Heart right ventricle (tissue), 16 donors: Measurements from ENCODE around the gene MAGI3. TPM values are rescaled to one million over a fixed set of nuclear protein-coding genes. Genes with fewer than 3 reads are reported as not detected.

ENCODE experiments used
- ATAC-seq, 8 donors: fragments of 200-7000 bp; cut with Tn5 transposase; one replicate each; pipeline ENCODE4 v1.9.1; 2020; ENCODE audit warnings: mild to moderate bottlenecking in 8 of 8, moderate library complexity in 8 of 8, moderate number of reproducible peaks in 1 of 8
- DNase-seq, 2 donors: peaks; one replicate each; pipeline ENCODE4 v3.0.0-alpha.2; 2020
- H3K27ac ChIP-seq, 10 donors: fragments of 200-600 bp; sonication (generic) in 2 of 10; one replicate each; pipeline versions ENCODE4 v1.5.0 to v1.8.0; 2020 to 2022; ENCODE audit warnings: mild to moderate bottlenecking in 3 of 10
- H3K27me3 ChIP-seq, 7 donors: fragments of 200-600 bp; one replicate each; pipeline ENCODE4 v1.8.0; 2021 to 2022; ENCODE audit warnings: mild to moderate bottlenecking in 2 of 7
- H3K36me3 ChIP-seq, 9 donors: fragments of 200-600 bp; sonication (generic) in 1 of 9; one replicate each; pipeline versions ENCODE4 v1.5.0 to v1.8.0; 2020 to 2022; ENCODE audit warnings: mild to moderate bottlenecking in 2 of 9
- H3K4me1 ChIP-seq, 9 donors: fragments of 200-600 bp; sonication (generic) in 1 of 9; one replicate each; pipeline versions ENCODE4 v1.5.0 to v1.8.0; 2020 to 2022; ENCODE audit warnings: mild to moderate bottlenecking in 4 of 9
- H3K4me3 ChIP-seq, 10 donors: fragments of 200-600 bp; sonication (generic) in 2 of 10; one replicate each; pipeline versions ENCODE4 v1.5.0 to v1.8.0; 2020 to 2022; ENCODE audit warnings: mild to moderate bottlenecking in 7 of 10, moderate library complexity in 2 of 10
- H3K9me3 ChIP-seq, 11 donors: fragments of 200-600 bp in 10 of 11; sonication (generic) in 2 of 11; one replicate each; pipeline versions ENCODE4 v1.5.0 to v1.8.0; 2013 to 2022; ENCODE audit warnings: mild to moderate bottlenecking in 2 of 11, control low read depth in 1 of 11, moderate library complexity in 1 of 11
- CTCF ChIP-seq, 9 donors: fragments of 200-600 bp; sonication (generic) in 2 of 9; IDR thresholded peaks; one replicate each; pipeline versions ENCODE4 v1.5.0 to v1.8.0; 2021 to 2022; ENCODE audit warnings: antibody characterized with exemption in 9 of 9, mild to moderate bottlenecking in 5 of 9, moderate library complexity in 1 of 9
- WGBS, 2 donors: extraction: QIAGEN DNeasy Blood & Tissue Kit; methylation state at CpG; one replicate each; pipeline ENCODE4 v1.1.7; 2013; ENCODE audit warnings: inconsistent platforms in 1 of 2; 5-methylcytosine and 5-hydroxymethylcytosine counted together
- intact Hi-C, 10 donors: fragments of 100-400 bp; cut with DNase I; formaldehyde crosslinking; loops; one replicate each; pipeline versions ENCODE4 v1.11.1 to v1.14.2; 2022
- polyA plus RNA-seq, 2 donors: library from polyadenylated mRNA; stranded (reverse); fragments of 200-250 nt; gene quantifications; one replicate each; pipeline ENCODE4 v1.2.3, GENCODE V29; 2013
- total RNA-seq, 10 donors: library from RNA; stranded (reverse); fragmentation: NEBNext Ultra II Directional in 3 of 10; extraction: Animal tissue kit (Norgen Biotek cat#: 25700) in 3 of 10; gene quantifications; one replicate each; pipeline versions ENCODE4 v1.2.1 to v1.2.4, GENCODE V29; 2021 to 2023
- donor health status: Arrhythmogenic right ventricular cardiomyopathy.
- donor health status: ischemic (EF 13 %, LVEDD 7.1; RV severe dilation, severe dysfunction).
- donor health status: healthy with polysubstance abuse.
- donor health status: DM: no; HTN: yes; CAD: no.
- donor health status: DM: no; HTN: no; CAD: no.
- donor health status: ischemic (EF 25% LVEDD 6.9; RV normal size, moderate dysfunction).
- donor health status: ischemic (EF 25% LVEDD 5.7; RV mildly dilated, moderate dysfunction).
- donor health status: healthy.
- donor health status: DM: yes; HTN: yes; CAD: no.
- donor health status: Ischemic cardiomyopathy.
- donor health status: ischemic (EF 35%, LVEDD 5.7; RV mildly dilated, moderate dysfunction).
- donor health status: nonischemic (EF 11% LVEDD 7.7; RV severe dilation, severe dysfunction).
- donor health status: DM: yes; HTN: yes; CAD: no.
- donor health status: PGD.
- donor health status: ischemic (EF 29% LVEDD 5.4; RV normal size, mild dysfunction).
- donor health status: nonischemic (EF 23%, LVEDD 6.1; RV moderate dilation, normal function).

The MAGI3 gene
- total and polyA plus RNA-seq, 12 donors: 2.2 to 9.4 (median 7.5) TPM

DNA sequence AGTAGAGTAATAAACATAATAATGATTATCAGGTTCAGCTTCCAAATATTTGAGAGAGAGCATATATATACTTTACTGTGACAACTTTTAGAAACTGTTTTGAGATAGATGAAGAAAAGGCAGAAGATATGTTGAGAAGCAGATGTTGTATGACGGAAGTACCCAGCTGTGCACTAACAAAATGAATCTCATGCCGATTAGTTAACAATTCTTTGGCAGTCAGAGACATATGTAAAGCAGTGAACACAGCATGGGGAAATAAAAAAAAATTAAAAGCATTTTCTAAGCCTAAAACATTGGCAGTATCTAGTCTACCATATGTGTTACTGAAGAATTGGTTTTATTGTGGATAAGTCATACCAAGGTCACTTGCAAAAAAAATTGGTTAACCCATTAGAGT, 51.8 kb downstream of the MAGI3 start:
- 78 to 86% methylated on average over 2 of the region's 2 CpGs for WGBS, 2 donors
- Histone ChIP-seq H3K4me1 (peaks cover 0 to 9% (median 0%) of the 10 kb centered on the region in 9 donors), H3K4me3 (no peak overlapping the region), H3K27ac (no peak overlapping the region), H3K36me3 (peaks cover 0 to 3% (median 0%) of the 10 kb centered on the region in 9 donors), H3K9me3 (peaks cover 0 to 23% (median 4%) of the 10 kb centered on the region in 11 donors), H3K27me3 (no peaks in the 10 kb centered on the region)
- no peak for TF ChIP-seq CTCF (IDR thresholded peaks at IDR 0.05)
- no peak for DNase-seq
- ATAC-seq: no peak
- intact Hi-C loops: no loop called here

- peaks cover 0 to 3% (median 0%) of the 10 kb centered on the region in 9 donors for H3K36me3 ChIP-seq
- H3K4me3 ChIP-seq: no peak overlapping the region
- H3K4me1 ChIP-seq: peaks cover 0 to 4% (median 0%) of the 10 kb centered on the region in 9 donors
- no peak for ATAC-seq
- no peak for DNase-seq
- H3K9me3 ChIP-seq: peaks cover 0 to 25% (median 4%) of the 10 kb centered on the region in 11 donors
- no peak for TF ChIP-seq CTCF (IDR thresholded peaks at IDR 0.05)
- no peaks in the 10 kb centered on the region for H3K27me3 ChIP-seq
- intact Hi-C loops: no loop called here
- H3K27ac ChIP-seq: no peak overlapping the region
Observed at GRCh38 chr1:113444857-113445256, 54.5 kb downstream of the MAGI3 start.

GRCh38 chr1:113451710-113452109, 61.4 kb downstream of the MAGI3 start:
- no peak for DNase-seq
- Histone ChIP-seq H3K36me3 (no peaks in the 10 kb centered on the region), H3K4me3 (no peak overlapping the region), H3K4me1 (peaks cover 0 to 31% (median 5%) of the 10 kb centered on the region in 9 donors), H3K27ac (no peak overlapping the region), H3K9me3 (peaks cover 0 to 6% (median 0%) of the 10 kb centered on the region in 11 donors), H3K27me3 (no peaks in the 10 kb centered on the region)
- intact Hi-C loops: loop anchor here in 5 of 10 donors (5.0 to 10.0 kb wide), 3 partner anchors 307 to 317 kb away; no protein-coding TSS in a partner anchor
- no peak for ATAC-seq
- WGBS, 2 donors: 10 to 18% methylated on average over 1 of the region's 1 CpG
- TF ChIP-seq CTCF (IDR thresholded peaks at IDR 0.05): no peak

GRCh38 chr1:113452921-113453770, 62.8 kb downstream of the MAGI3 start:
- DNase-seq (no peak), ATAC-seq (peak in 1 of 8 donors; percentile 48)
- WGBS, 2 donors: 72 to 77% methylated on average over 2 of the region's 2 CpGs
- TF ChIP-seq CTCF (IDR thresholded peaks at IDR 0.05): peak in 8 of 9 donors; percentile 15 to 56 (median 47)
- H3K27me3 ChIP-seq: no peaks in the 10 kb centered on the region
- no peak overlapping the region for H3K4me3 ChIP-seq
- H3K9me3 ChIP-seq: no peaks in the 10 kb centered on the region
- no peaks in the 10 kb centered on the region for H3K36me3 ChIP-seq
- peaks cover 0 to 44% (median 5%) of the 10 kb centered on the region in 9 donors for H3K4me1 ChIP-seq
- intact Hi-C loops: loop anchor here in 5 of 10 donors (5.0 to 10.0 kb wide), 3 partner anchors 308 to 318 kb away; no protein-coding TSS in a partner anchor
- no peak overlapping the region for H3K27ac ChIP-seq
